GM19099 (cell line): Measurements from ENCODE around the gene GTF3A.

Source experiments
- POLR2A ChIP-seq: IDR thresholded peaks from 3 replicates; pipeline ENCODE4 v1.6.1; 2011; ENCODE audit warnings: low read depth; ENCODE audit not compliant: insufficient read length; ENCODE audit errors: extremely low read depth

The GTF3A gene

GRCh38 chr13:27403203-27403678 lies 21.2 kb upstream of the GTF3A start:
- no peak for TF ChIP-seq POLR2A

- TF ChIP-seq POLR2A = no peak
These were observed 20.6 kb upstream of the GTF3A start for GRCh38 chr13:27403727-27404385.

GRCh38 chr13:27404680-27405079 lies 19.7 kb upstream of the GTF3A start:
- TF ChIP-seq POLR2A = no peak

GRCh38 chr13:27405546-27406134 lies 18.8 kb upstream of the GTF3A start:
- no peak for TF ChIP-seq POLR2A

GRCh38 chr13:27406178-27406939 lies 18.1 kb upstream of the GTF3A start:
- no peak for TF ChIP-seq POLR2A

GRCh38 chr13:27408074-27408473 lies 16.3 kb upstream of the GTF3A start:
- TF ChIP-seq POLR2A = no peak

- TF ChIP-seq POLR2A = no peak
These were observed 15.4 kb upstream of the GTF3A start for GRCh38 chr13:27409013-27409412.

GRCh38 chr13:27411341-27411740 lies 13.1 kb upstream of the GTF3A start:
- no peak for TF ChIP-seq POLR2A

- TF ChIP-seq POLR2A = no peak
These were observed 9.3 kb upstream of the GTF3A start for GRCh38 chr13:27415116-27415515.

- TF ChIP-seq POLR2A = no peak
These were observed 5.1 kb upstream of the GTF3A start for GRCh38 chr13:27419328-27419727.

- TF ChIP-seq POLR2A = no peak
These were observed 3.1 kb upstream of the GTF3A start for GRCh38 chr13:27421101-27421871.

GRCh38 chr13:27423333-27423732 lies 1.1 kb upstream of the GTF3A start:
- TF ChIP-seq POLR2A = no peak

GRCh38 chr13:27425158-27425917 lies 919 bp downstream of the GTF3A start:
- TF ChIP-seq POLR2A = no peak

GRCh38 chr13:27425918-27426630 lies 1.7 kb downstream of the GTF3A start:
- peak; percentile 17 for TF ChIP-seq POLR2A
